NCI-H1436 (cell line): ENCODE results near the gene RPS6KB2.
A peak's percentile ranks its signal among the peaks of the same experiment; 100 is the strongest.
"Not testable (repeated sequence)": the region's sequence is repeated elsewhere in the genome, so short reads cannot be mapped to it uniquely, and the experiment has no call there.

Experiments used
- DNase-seq: peaks from one replicate; lab custom pipeline; 2025; lab: John Stamatoyannopoulos, UW

The RPS6KB2 gene

GRCh38 chr11:67442504-67443404, 14.5 kb downstream of the RPS6KB2 start:
- DNase-seq = no peak

GRCh38 chr11:67445515-67445914, 17.2 kb downstream of the RPS6KB2 start:
- DNase-seq = no peak

- DNase-seq = no peak
Observed at GRCh38 chr11:67448220-67448609, 19.9 kb downstream of the RPS6KB2 start.

- peak; percentile 24 for DNase-seq
Observed at GRCh38 chr11:67449116-67449844, 21.0 kb downstream of the RPS6KB2 start.

- DNase-seq = no peak
Observed at GRCh38 chr11:67450796-67451657, 22.7 kb downstream of the RPS6KB2 start.

- no peak for DNase-seq
Observed at GRCh38 chr11:67451658-67451976, 23.3 kb downstream of the RPS6KB2 start.

- DNase-seq = no peak
Observed at GRCh38 chr11:67452141-67452952, 24.1 kb downstream of the RPS6KB2 start, which contains the start of gene GPR152. TSS of gene GPR152 (minus strand) at chr11:67452729. CDS start at chr11:67452724, 5 bp downstream.

GRCh38 chr11:67453816-67454732, 25.8 kb downstream of the RPS6KB2 start:
- DNase-seq = no peak

GRCh38 chr11:67455054-67455453, 26.8 kb downstream of the RPS6KB2 start, which contains the start of gene CABP4:
TSS of gene CABP4 (plus strand) at chr11:67455354. CDS start at chr11:67455424, 70 bp downstream.
- no peak for DNase-seq

- DNase-seq = no peak
Observed at GRCh38 chr11:67456068-67456705, 27.9 kb downstream of the RPS6KB2 start.

- no peak for DNase-seq
Observed at GRCh38 chr11:67457453-67457852, 29.2 kb downstream of the RPS6KB2 start.

GRCh38 chr11:67458266-67458665, 30.0 kb downstream of the RPS6KB2 start:
- DNase-seq = no peak

- no peak for DNase-seq
Observed at GRCh38 chr11:67463186-67463585, 34.9 kb downstream of the RPS6KB2 start.

- no peak for DNase-seq
Observed at GRCh38 chr11:67463680-67464410, 35.6 kb downstream of the RPS6KB2 start.

GRCh38 chr11:67464411-67465188, 36.3 kb downstream of the RPS6KB2 start:
- DNase-seq = peak; percentile 89

GRCh38 chr11:67465189-67465510, 36.9 kb downstream of the RPS6KB2 start:
- DNase-seq = no peak

- not testable (repeated sequence) for DNase-seq
Observed at GRCh38 chr11:67465530-67465929, 37.2 kb downstream of the RPS6KB2 start.

GRCh38 chr11:67466367-67466766, 38.1 kb downstream of the RPS6KB2 start:
- DNase-seq = no peak
